Testis (tissue), 2 donors: ENCODE results near the gene C3orf38.

Source experiments
- CTCF ChIP-seq, 3 experiments: fragments of 450-650 bp in 2 of 3; fragments of 200-600 bp in 1 of 3; sonication (generic) in 1 of 3; IDR thresholded peaks; one replicate each; pipeline ENCODE4 v1.5.1; 2016 to 2019; ENCODE audit warnings: antibody characterized with exemption in 3 of 3, mild to moderate bottlenecking in 2 of 3, moderate library complexity in 1 of 3
- POLR2A ChIP-seq: fragments of 450-650 bp; IDR thresholded peaks from one replicate; pipeline ENCODE4 v1.6.1; 2017; ENCODE audit warnings: antibody characterized with exemption, mild to moderate bottlenecking, moderate library complexity

- no peak for TF ChIP-seq CTCF (IDR thresholded peaks at IDR 0.05)
- TF ChIP-seq POLR2A, result no peak
These were observed at the start of gene C3orf38 for GRCh38 chr3:88149509-88150362.
